Keratinocyte (primary cell): ENCODE data around the gene HCK. TPM values are rescaled to one million over a fixed set of nuclear protein-coding genes. Genes with fewer than 3 reads are reported as not detected.

ENCODE experiments used
- DNase-seq: peaks from one replicate; pipeline ENCODE4 v3.0.0-alpha.2; 2011; ENCODE audit warnings: low read depth, missing footprints, low spot score
- FAIRE-seq: peaks from 2 replicates; lab custom pipeline; 2011; peaks lifted over from hg19 to GRCh38; lab: Jason Lieb, UNC
- H2AFZ ChIP-seq: 2 replicates; pipeline ENCODE4 v1.6.0; 2012; ENCODE audit warnings: low read length, control low read depth, inconsistent platforms; ENCODE audit not compliant: control insufficient read depth
- H3K27ac ChIP-seq: 2 replicates; pipeline ENCODE4 v1.5.1; 2011; ENCODE audit warnings: low read length; ENCODE audit not compliant: control insufficient read depth, insufficient read depth
- H3K27me3 ChIP-seq: 3 replicates; pipeline ENCODE4 v1.6.0; 2011; ENCODE audit warnings: low read length; ENCODE audit not compliant: control insufficient read depth, insufficient read depth; ENCODE audit errors: extremely low read depth
- H3K36me3 ChIP-seq, 2 experiments: 2 replicates in 1 of 2; 3 replicates in 1 of 2; pipeline ENCODE4 v1.5.1; 2011; ENCODE audit warnings: low read length in 2 of 2, mild to moderate bottlenecking in 1 of 2; ENCODE audit not compliant: control insufficient read depth in 2 of 2, insufficient read depth in 2 of 2; ENCODE audit errors: extremely low read depth in 1 of 2
- H3K4me1 ChIP-seq: 3 replicates; pipeline ENCODE4 v1.5.1; 2011; ENCODE audit warnings: low read length; ENCODE audit not compliant: control insufficient read depth, insufficient read depth; ENCODE audit errors: extremely low read depth
- H3K4me2 ChIP-seq: 3 replicates; pipeline ENCODE4 v1.6.0; 2011; ENCODE audit warnings: low read depth, low read length; ENCODE audit not compliant: control insufficient read depth, insufficient read depth; ENCODE audit errors: extremely low read depth
- H3K4me3 ChIP-seq, 3 experiments: fragments of 200-600 bp in 1 of 3; sonication (generic) in 1 of 3; 2 replicates in 2 of 3; 3 replicates in 1 of 3; pipeline ENCODE4 v1.5.1; 2011 to 2016; ENCODE audit warnings: low read length in 3 of 3, mild to moderate bottlenecking in 3 of 3, control low read depth in 2 of 3, inconsistent platforms in 1 of 3, low read depth in 1 of 3, mixed read lengths in 1 of 3, mixed run types in 1 of 3, moderate library complexity in 1 of 3; ENCODE audit not compliant: control insufficient read depth in 2 of 3, insufficient read depth in 2 of 3; ENCODE audit errors: extremely low read depth in 1 of 3
- H3K79me2 ChIP-seq: 2 replicates; pipeline ENCODE4 v1.6.0; 2012; ENCODE audit warnings: low read length; ENCODE audit not compliant: control insufficient read depth, insufficient read depth
- H3K9ac ChIP-seq: 3 replicates; pipeline ENCODE4 v1.6.0; 2011; ENCODE audit warnings: low read length; ENCODE audit not compliant: control insufficient read depth, insufficient read depth; ENCODE audit errors: extremely low read depth
- H3K9me1 ChIP-seq: 3 replicates; pipeline ENCODE4 v1.6.0; 2011; ENCODE audit warnings: low read length; ENCODE audit not compliant: control insufficient read depth, insufficient read depth; ENCODE audit errors: extremely low read depth
- H3K9me3 ChIP-seq: 2 replicates; pipeline ENCODE4 v1.5.1; 2012; ENCODE audit warnings: low read depth, low read length; ENCODE audit not compliant: control insufficient read depth
- H4K20me1 ChIP-seq: 3 replicates; pipeline ENCODE4 v1.6.0; 2011; ENCODE audit warnings: low read length; ENCODE audit not compliant: control insufficient read depth, insufficient read depth; ENCODE audit errors: extremely low read depth
- CTCF ChIP-seq, 3 experiments: IDR thresholded peaks in 1 of 3; conservative IDR thresholded peaks in 1 of 3; optimal IDR thresholded peaks in 1 of 3; 2 replicates in 2 of 3; 3 replicates in 1 of 3; pipeline versions ENCODE3 to v1.5.1; 2011; ENCODE audit warnings: low read length in 3 of 3, mild to moderate bottlenecking in 3 of 3, moderate library complexity in 2 of 3, control low read depth in 1 of 3, inconsistent platforms in 1 of 3; ENCODE audit not compliant: insufficient read depth in 2 of 3; ENCODE audit errors: extremely low read depth in 1 of 3
- EZH2 ChIP-seq: IDR thresholded peaks from one replicate; pipeline ENCODE4 v1.6.1; 2012; ENCODE audit warnings: inconsistent platforms, mild to moderate bottlenecking, low read length, moderate library complexity
- dilution Hi-C: fragments of 300-500 bp; cut with MboI; formaldehyde crosslinking; loops from one replicate; pipeline ENCODE4 v1.7.0; 2020; ENCODE audit warnings: low sequenced_read_pairs; ENCODE audit not compliant: extremely low pct_ligation_motif_present
- polyA plus RNA-seq, 5 experiments: library from polyadenylated mRNA; depleted of rRNA in 3 of 5; stranded (reverse) in 3 of 5; stranded (forward) in 1 of 5; unstranded in 1 of 5; fragments of >200 nt; gene quantifications; 1 replicate in 1 of 5; 2 replicates in 3 of 5; 3 replicates in 1 of 5; pipeline versions ENCODE4 v1.2.1 to v1.2.3, GENCODE V29; 2011 to 2012; ENCODE audit warnings: missing spikeins in 2 of 5, low read depth in 1 of 5, low replicate concordance in 1 of 5

The HCK gene
- polyA plus RNA-seq, 1 donor (not counting 4 experiments of a cell fraction or from before 2014, with no cell fraction given), result not detected

DNA sequence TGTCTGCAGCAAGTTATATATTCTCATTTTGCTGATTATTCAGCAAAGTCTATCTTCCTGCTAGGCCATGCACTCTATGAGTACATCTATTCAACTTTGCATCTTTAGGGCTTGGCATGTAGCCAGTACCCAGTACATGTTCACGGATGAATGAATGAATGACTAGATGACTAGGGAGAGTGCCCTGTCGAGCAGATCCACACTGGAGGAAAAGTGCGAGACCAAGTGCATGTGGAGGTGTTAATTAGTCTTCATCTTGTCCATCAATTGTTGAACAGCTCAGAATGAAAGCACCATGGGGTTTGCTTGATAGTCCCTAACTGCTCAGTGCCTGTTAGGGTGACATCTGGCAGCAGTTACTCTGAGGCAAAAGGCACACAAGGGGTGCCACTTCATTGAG lies 87.9 kb downstream of the HCK start:
- Histone ChIP-seq H3K27ac (no peak overlapping the region), H3K4me2 (no peak overlapping the region), H2AFZ (no peak overlapping the region), H3K9me1 (no peaks in the 10 kb centered on the region), H3K79me2 (no peaks in the 10 kb centered on the region), H3K36me3 (peaks cover 37 to 49% of the 10 kb centered on the region in 2 experiments), H3K4me1 (no peaks in the 10 kb centered on the region), H4K20me1 (no peaks in the 10 kb centered on the region), H3K9me3 (no peaks in the 10 kb centered on the region), H3K27me3 (no peaks in the 10 kb centered on the region), H3K9ac (no peak overlapping the region), H3K4me3 (no peak overlapping the region)
- TF ChIP-seq CTCF (optimal IDR thresholded peaks at IDR 0.05 in 1 of 3, IDR thresholded peaks at IDR 0.05 in 1 of 3, conservative IDR thresholded peaks at IDR 0.05 in 1 of 3; ENCODE audit: extremely low read depth in 1 of 3, insufficient read depth in 2 of 3, low read length in 3 of 3) (no peak), EZH2 (no peak)
- dilution Hi-C loops, result no loop called here
- DNase-seq (no peak), FAIRE-seq (no peak)

- TF ChIP-seq CTCF (optimal IDR thresholded peaks at IDR 0.05 in 1 of 3, IDR thresholded peaks at IDR 0.05 in 1 of 3, conservative IDR thresholded peaks at IDR 0.05 in 1 of 3; ENCODE audit: extremely low read depth in 1 of 3, insufficient read depth in 2 of 3, low read length in 3 of 3) (no peak), EZH2 (no peak)
- no peak for DNase-seq
- no peak for FAIRE-seq
- peaks cover 41 to 52% of the 10 kb centered on the region in 2 experiments for H3K36me3 ChIP-seq
- no peak overlapping the region for H2AFZ ChIP-seq
- H3K27me3 ChIP-seq, result no peaks in the 10 kb centered on the region
- H3K79me2 ChIP-seq, result no peaks in the 10 kb centered on the region
- no peak overlapping the region for H3K4me3 ChIP-seq
- H3K9ac ChIP-seq, result no peak overlapping the region
- H3K27ac ChIP-seq, result no peak overlapping the region
- dilution Hi-C loops, result no loop called here
- no peaks in the 10 kb centered on the region for H3K9me1 ChIP-seq
- no peaks in the 10 kb centered on the region for H3K9me3 ChIP-seq
- H4K20me1 ChIP-seq, result no peaks in the 10 kb centered on the region
- no peaks in the 10 kb centered on the region for H3K4me1 ChIP-seq
- H3K4me2 ChIP-seq, result no peak overlapping the region
Observed at GRCh38 chr20:32140603-32141002, 88.6 kb downstream of the HCK start.
